Measurements from ENCODE around the gene EIF4A2. TPM values are rescaled to one million over a fixed set of nuclear protein-coding genes. Genes with fewer than 3 reads are reported as not detected.
"Not testable (repeated sequence)": the region's sequence is repeated elsewhere in the genome, so short reads cannot be mapped to it uniquely, and the experiment has no call there.

EIF4A2 gene
- polyA plus RNA-seq, 6 donors from 2014 or later = 194 to 296 (median 243) TPM

DNA sequence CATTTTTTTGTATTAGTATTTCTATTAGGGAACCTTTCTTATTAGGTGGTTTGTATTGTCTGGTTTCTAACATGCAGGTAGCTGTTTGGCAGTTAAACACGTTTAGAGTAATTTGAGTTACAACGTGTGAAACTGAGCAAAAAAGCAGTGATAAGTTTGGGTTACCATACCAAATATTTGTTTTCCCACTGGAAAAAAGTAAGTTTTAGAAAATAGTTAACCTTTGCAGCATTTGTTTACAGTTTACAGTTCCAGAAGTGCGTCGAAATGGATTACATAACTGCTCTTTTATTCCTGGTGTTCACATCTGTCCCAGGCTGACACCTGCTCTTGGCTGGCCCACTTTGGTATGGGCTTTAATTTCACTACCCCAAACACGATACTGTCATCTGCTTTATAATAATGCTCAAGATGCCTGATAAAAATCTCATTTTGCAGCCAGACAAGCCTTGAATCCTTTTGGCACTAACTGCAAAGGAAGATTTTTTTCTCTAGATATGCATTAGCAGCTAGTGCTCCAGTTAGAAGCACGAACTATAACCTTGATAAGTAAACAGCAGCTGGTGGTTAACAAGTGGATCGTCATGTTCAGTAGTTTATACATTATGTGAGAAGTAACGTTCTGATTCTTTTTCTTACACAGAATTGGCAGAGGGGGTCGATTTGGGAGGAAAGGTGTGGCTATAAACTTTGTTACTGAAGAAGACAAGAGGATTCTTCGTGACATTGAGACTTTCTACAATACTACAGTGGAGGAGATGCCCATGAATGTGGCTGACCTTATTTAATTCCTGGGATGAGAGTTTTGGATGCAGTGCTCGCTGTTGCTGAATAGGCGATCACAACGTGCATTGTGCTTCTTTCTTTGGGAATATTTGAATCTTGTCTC is 5.3 kb downstream of the EIF4A2 start:
- peaks cover 45% of the 10 kb centered on the region in 2 donors for H3K36me3 Mint-ChIP-seq
- no peaks in the 10 kb centered on the region for H3K27me3 Mint-ChIP-seq
- peaks cover 36 to 48% (median 45%) of the 10 kb centered on the region in 3 donors for H3K4me1 Mint-ChIP-seq
- ATAC-seq (ENCODE audit: low read depth in 2 of 2) (no peak), DNase-seq (no peak)
- peak overlapping the region in 1 of 8 donors; percentile 42 for H3K4me3 Mint-ChIP-seq
- no peaks in the 10 kb centered on the region for H3K9me3 Mint-ChIP-seq
- H3K27ac Mint-ChIP-seq = peak overlapping the region; percentile 1 to 99 (median 78)

- H3K4me1 Mint-ChIP-seq = peaks cover 28 to 40% (median 36%) of the 10 kb centered on the region in 3 donors
- no peaks in the 10 kb centered on the region for H3K27me3 Mint-ChIP-seq
- H3K9me3 Mint-ChIP-seq = no peaks in the 10 kb centered on the region
- H3K36me3 Mint-ChIP-seq = peaks cover 36 to 45% of the 10 kb centered on the region in 2 donors
- peak overlapping the region in 1 of 8 donors; percentile 42 for H3K4me3 Mint-ChIP-seq
- no peak for DNase-seq
- peak overlapping the region in 2 of 6 donors; percentile 76 to 99 for H3K27ac Mint-ChIP-seq
- ATAC-seq (ENCODE audit: low read depth in 2 of 2) = peak in 1 of 2 donors; percentile 18
These were observed 6.3 kb downstream of the EIF4A2 start for GRCh38 chr3:186789554-186790260.

DNA sequence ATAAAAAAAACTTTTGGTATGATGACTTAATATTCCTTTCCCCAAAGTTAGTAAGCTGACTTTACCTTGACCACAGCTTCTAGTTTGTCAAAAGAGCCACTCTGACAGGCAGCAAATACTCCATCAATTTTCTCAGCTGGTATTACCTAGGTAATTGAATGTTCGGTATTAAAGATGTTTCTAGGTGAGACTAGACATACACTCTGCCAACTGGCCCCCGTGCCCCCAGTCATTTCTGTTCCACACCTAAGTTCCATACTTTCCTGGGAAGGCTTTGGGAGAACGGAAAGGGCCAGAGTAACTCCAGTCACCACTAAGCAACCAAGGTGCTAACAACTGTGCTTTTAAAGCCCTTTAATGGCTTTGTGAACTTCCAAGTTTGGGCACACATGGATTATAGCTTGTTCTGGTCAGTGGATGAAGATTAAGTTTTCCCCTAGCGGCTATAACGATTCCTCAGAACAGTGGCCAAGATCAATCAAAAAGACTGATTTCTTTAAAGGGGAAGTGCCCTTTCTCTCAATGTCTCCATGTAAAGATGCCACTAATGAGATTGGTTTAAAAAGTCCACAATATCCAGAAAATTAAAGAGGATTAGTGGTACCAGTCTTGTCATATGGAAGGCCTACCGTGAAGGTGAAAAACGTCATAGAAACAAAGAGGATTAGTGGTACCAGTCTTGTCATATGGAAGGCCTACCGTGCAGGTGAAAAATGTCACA is 7.0 kb downstream of the EIF4A2 start:
- DNase-seq (no peak), ATAC-seq (ENCODE audit: low read depth in 2 of 2) (peak in 1 of 2 donors; percentile 16)
- Mint-ChIP-seq H3K9me3 (no peaks in the 10 kb centered on the region), H3K4me1 (peaks cover 23 to 33% (median 31%) of the 10 kb centered on the region in 3 donors), H3K27me3 (no peaks in the 10 kb centered on the region), H3K36me3 (peaks cover 30 to 38% of the 10 kb centered on the region in 2 donors), H3K4me3 (peak overlapping the region in 2 of 8 donors; percentile 5 to 29), H3K27ac (peak overlapping the region in 4 of 6 donors; percentile 51 to 99 (median 83))

DNA sequence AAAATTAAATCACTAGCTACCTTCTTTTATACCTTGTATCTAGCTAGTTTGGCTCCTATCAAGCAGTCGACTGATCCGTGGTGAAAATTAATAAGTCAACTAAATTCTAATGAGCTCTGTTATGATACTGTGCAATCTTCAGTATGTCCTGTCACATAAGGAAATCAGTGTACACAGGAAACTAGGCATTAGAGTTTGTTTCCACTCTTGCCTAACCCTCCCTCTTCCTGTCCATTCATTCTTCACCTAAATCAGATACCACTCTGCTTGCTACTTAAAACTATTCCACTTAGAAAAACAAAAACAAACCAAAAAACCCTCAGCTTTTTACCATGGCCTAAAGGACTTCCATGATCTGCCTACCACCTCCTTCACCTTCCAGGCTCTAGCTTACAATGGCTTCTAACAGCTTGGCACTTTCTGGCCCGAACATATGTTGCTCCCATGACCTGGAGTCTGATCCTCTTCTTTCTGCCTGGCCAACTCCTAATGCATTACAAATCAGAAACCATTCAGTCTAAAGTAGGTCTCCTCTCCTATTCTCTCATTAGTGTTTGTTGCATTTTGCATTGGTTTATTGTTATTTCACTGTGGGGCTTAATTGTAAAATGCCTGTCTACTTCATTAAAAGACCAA is 15.0 kb downstream of the EIF4A2 start:
- H3K4me1 Mint-ChIP-seq = peaks cover 0 to 5% (median 0%) of the 10 kb centered on the region in 3 donors
- ATAC-seq (ENCODE audit: low read depth in 2 of 2) (no peak), DNase-seq (no peak)
- peak overlapping the region in 1 of 6 donors; percentile 19 for H3K27ac Mint-ChIP-seq
- H3K27me3 Mint-ChIP-seq = no peaks in the 10 kb centered on the region
- no peak overlapping the region for H3K4me3 Mint-ChIP-seq
- H3K36me3 Mint-ChIP-seq = peaks cover 10 to 22% of the 10 kb centered on the region in 2 donors
- H3K9me3 Mint-ChIP-seq = no peaks in the 10 kb centered on the region

DNA sequence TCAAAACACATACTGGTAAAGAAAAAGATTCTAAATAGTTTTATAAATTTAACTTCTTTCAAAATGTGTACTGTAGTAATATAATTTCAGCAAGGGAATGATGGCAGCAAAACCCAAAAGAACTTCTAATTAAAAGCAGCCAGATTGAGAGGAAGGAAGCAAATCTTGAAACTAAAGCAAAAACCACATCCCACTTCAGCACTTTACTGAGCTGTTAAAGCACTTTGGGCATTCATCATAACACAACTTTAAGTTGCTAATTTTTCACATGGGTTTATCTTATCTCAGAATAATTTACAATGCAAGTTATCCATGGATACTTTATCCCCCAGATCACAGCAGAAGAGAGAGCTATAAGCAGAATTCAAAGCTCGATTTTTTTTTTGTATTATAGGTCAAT is 16.9 kb downstream of the EIF4A2 start:
- Mint-ChIP-seq H3K36me3 (peaks cover 10 to 16% of the 10 kb centered on the region in 2 donors), H3K4me3 (no peak overlapping the region), H3K4me1 (peaks cover 0 to 8% (median 5%) of the 10 kb centered on the region in 3 donors), H3K27me3 (no peaks in the 10 kb centered on the region), H3K27ac (no peak overlapping the region), H3K9me3 (no peaks in the 10 kb centered on the region)
- DNase-seq (no peak), ATAC-seq (ENCODE audit: low read depth in 2 of 2) (no peak)

GRCh38 chr3:186802701-186803100 is 19.3 kb downstream of the EIF4A2 start:
- Mint-ChIP-seq H3K9me3 (no peaks in the 10 kb centered on the region), H3K27ac (peak overlapping the region in 1 of 6 donors; percentile 84), H3K36me3 (peaks cover 10 to 16% of the 10 kb centered on the region in 2 donors), H3K27me3 (no peaks in the 10 kb centered on the region), H3K4me1 (peaks cover 5 to 29% (median 13%) of the 10 kb centered on the region in 3 donors), H3K4me3 (peak overlapping the region in 1 of 8 donors; percentile 47)
- ATAC-seq (ENCODE audit: low read depth in 2 of 2) (no peak), DNase-seq (no peak)

DNA sequence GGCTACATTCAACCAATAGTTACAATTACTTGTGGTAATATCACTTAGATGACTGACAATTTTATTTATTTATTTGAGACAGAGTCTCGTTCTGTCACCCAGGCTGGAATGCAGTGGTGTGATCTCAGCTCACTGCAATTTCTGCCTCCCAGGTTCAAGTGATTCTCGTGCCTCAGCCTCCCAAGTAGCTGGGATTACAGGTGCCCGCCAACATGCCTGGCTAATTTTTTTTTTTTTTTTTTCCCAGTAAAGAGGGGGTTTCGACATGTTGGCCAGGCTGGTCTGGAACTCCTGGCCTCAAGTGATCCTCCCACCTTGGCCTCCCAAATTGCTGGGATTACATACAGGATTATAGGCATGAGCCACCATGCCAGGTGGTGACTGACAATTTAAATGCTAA is 20.1 kb downstream of the EIF4A2 start:
- H3K27ac Mint-ChIP-seq; H3K4me3 Mint-ChIP-seq; H3K9me3 Mint-ChIP-seq; ATAC-seq (ENCODE audit: low read depth in 2 of 2); H3K27me3 Mint-ChIP-seq; DNase-seq: not testable (repeated sequence)
- Mint-ChIP-seq H3K36me3 (peaks cover 6 to 16% of the 10 kb centered on the region in 2 donors), H3K4me1 (peaks cover 5 to 30% (median 12%) of the 10 kb centered on the region in 3 donors)

DNA sequence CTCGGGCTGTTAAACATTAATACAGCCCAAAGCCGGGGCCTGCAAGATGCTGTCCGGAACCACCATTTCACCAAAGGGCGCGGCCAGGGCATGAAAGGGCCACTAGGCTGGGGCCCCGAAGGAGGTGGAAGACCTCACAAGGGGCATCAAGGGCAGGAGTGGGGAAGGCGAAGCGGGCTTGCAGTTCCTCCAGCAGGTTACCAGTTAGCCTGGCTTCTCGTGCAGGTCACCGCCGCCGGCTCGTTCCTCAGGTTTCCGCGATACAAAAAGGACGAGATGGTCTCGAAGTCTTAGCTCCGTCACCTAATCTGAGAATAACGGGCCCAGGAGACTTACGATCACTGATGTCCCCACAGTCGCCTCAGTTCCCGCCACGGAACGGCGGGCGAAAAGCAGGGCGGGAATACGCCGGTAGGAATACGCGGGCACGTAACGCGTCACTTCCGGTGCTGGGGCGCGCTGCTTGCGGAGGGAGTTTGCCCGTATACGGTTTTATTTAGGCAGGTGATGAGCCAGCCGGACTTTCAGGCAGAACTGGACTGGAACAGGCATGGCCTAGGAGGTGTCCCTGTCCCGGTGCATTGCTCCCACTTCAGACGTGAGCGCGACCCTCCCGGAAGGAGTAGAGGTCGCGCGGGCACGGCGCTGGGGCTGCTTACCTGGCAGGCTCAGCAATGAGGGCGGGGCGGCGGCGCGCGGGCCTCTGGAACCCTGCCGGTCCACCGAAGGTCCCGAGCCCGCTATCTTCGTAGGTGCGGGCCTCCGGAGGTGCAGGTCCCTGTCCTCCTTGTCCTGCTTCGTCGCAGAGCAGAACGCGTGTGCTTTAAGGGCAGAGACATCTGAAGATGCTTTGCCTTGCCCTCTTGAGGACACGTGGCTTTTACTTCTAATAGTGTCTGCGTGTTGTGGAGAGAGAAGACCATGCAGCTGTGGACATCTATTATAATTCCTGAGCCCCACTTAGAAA is 23.0 kb downstream of the EIF4A2 start, which contains the start of gene RFC4:
Gene RFC4, minus strand, starts transcription at position 394 of the 967 bp plus-strand sequence. CDS start 1,769 bp downstream, outside the sequence.
- peak within 1 kb of the TSS; percentile 87 to 98 (median 97) for H3K4me3 Mint-ChIP-seq

GRCh38 chr3:186807231-186807630 is 23.9 kb downstream of the EIF4A2 start:
- Mint-ChIP-seq H3K27ac (peak overlapping the region; percentile 82 to 95 (median 89)), H3K27me3 (peaks cover 0 to 4% (median 0%) of the 10 kb centered on the region in 3 donors), H3K36me3 (peaks cover 0 to 5% of the 10 kb centered on the region in 2 donors), H3K4me1 (peaks cover 5 to 30% (median 8%) of the 10 kb centered on the region in 3 donors), H3K9me3 (no peaks in the 10 kb centered on the region), H3K4me3 (peak overlapping the region; percentile 87 to 98 (median 97))
- no peak for ATAC-seq (ENCODE audit: low read depth in 2 of 2)
- DNase-seq = no peak

More for the DNA sequence above, 23.0 kb downstream of the EIF4A2 start, which contains the start of gene RFC4:
- ATAC-seq (ENCODE audit: low read depth in 2 of 2) (peak; percentile 88 to 89), DNase-seq (peak; percentile 74)
- H3K27me3 Mint-ChIP-seq = no peaks in the 10 kb centered on the region
- H3K36me3 Mint-ChIP-seq = peaks cover 0 to 5% of the 10 kb centered on the region in 2 donors
- peak within 1 kb of the TSS; percentile 82 to 95 (median 89) for H3K27ac Mint-ChIP-seq
- no peaks in the 10 kb centered on the region for H3K9me3 Mint-ChIP-seq
- H3K4me1 Mint-ChIP-seq = peaks cover 5 to 30% (median 8%) of the 10 kb centered on the region in 3 donors

GRCh38 chr3:186810336-186810996 is 27.1 kb downstream of the EIF4A2 start:
- Mint-ChIP-seq H3K27me3 (peaks cover 6 to 18% (median 14%) of the 10 kb centered on the region in 3 donors), H3K36me3 (no peaks in the 10 kb centered on the region), H3K27ac (no peak overlapping the region), H3K9me3 (no peaks in the 10 kb centered on the region), H3K4me1 (peaks cover 5 to 20% (median 8%) of the 10 kb centered on the region in 3 donors), H3K4me3 (no peak overlapping the region)
- DNase-seq (no peak), ATAC-seq (ENCODE audit: low read depth in 2 of 2) (no peak)

DNA sequence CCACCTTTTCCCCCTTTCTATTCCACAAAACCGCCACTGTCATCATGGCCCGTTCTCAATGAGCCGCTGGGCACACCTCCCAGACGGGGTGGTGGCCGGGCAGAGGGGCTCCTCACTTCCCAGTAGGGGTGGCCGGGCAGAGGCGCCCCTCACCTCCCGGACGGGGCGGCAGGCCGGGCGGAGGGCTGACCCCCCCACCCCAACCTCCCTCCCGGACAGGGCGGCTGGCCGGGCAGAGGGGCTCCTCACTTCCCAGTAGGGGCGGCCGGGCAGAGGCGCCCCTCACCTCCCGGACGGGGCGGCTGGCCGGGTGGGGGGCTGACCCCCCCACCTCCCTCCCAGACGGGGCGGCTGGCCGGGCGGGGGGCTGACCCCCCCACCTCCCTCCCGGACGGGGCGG is 27.9 kb downstream of the EIF4A2 start:
- not testable (repeated sequence) for ATAC-seq (ENCODE audit: low read depth in 2 of 2); H3K4me3 Mint-ChIP-seq; H3K36me3 Mint-ChIP-seq; H3K27ac Mint-ChIP-seq; H3K9me3 Mint-ChIP-seq; DNase-seq
- Mint-ChIP-seq H3K4me1 (peaks cover 5 to 12% (median 8%) of the 10 kb centered on the region in 3 donors), H3K27me3 (peaks cover 6 to 18% (median 18%) of the 10 kb centered on the region in 3 donors)

All from naive B cell (primary cell).